Skeletal muscle tissue (tissue), 4 donors: ENCODE data around the gene TRPC1. TPM values are rescaled to one million over a fixed set of nuclear protein-coding genes. Genes with fewer than 3 reads are reported as not detected.

Experiments used
- H3K27ac ChIP-seq: one replicate; pipeline ENCODE4 v1.7.0; 2013; ENCODE audit warnings: mild to moderate bottlenecking, low read depth, low read length, inconsistent platforms
- H3K27me3 ChIP-seq, 3 donors: one replicate each; pipeline ENCODE4 v1.7.0; 2013; ENCODE audit warnings: low read length in 3 of 3; ENCODE audit not compliant: control insufficient read depth in 3 of 3, insufficient read depth in 3 of 3
- H3K36me3 ChIP-seq, 3 donors: one replicate each; pipeline ENCODE4 v1.7.0; 2013; ENCODE audit warnings: low read length in 3 of 3; ENCODE audit not compliant: control insufficient read depth in 3 of 3, insufficient read depth in 3 of 3
- H3K4me1 ChIP-seq, 3 donors: one replicate each; pipeline ENCODE4 v1.7.0; 2013; ENCODE audit warnings: low read length in 3 of 3, mild to moderate bottlenecking in 3 of 3; ENCODE audit not compliant: control insufficient read depth in 3 of 3, insufficient read depth in 3 of 3
- H3K4me3 ChIP-seq, 3 donors: one replicate each; pipeline ENCODE4 v1.7.0; 2013; ENCODE audit warnings: low read length in 3 of 3
- H3K9ac ChIP-seq, 3 donors: one replicate each; pipeline ENCODE4 v1.7.0; 2013; ENCODE audit warnings: low read length in 3 of 3, mild to moderate bottlenecking in 3 of 3, moderate library complexity in 2 of 3, low read depth in 1 of 3
- H3K9me3 ChIP-seq, 3 donors: one replicate each; pipeline ENCODE4 v1.7.0; 2013; ENCODE audit warnings: low read length in 3 of 3; ENCODE audit not compliant: control insufficient read depth in 3 of 3
- total RNA-seq: library from RNA; depleted of rRNA; stranded (reverse); fragments of >200 nt; gene quantifications from one replicate; pipeline ENCODE4 v1.2.3, GENCODE V29; 2014
- donor health status: Osteomylitis.

Gene TRPC1
- total RNA-seq, 1 donor from 2014 or later: 32.9 TPM

DNA sequence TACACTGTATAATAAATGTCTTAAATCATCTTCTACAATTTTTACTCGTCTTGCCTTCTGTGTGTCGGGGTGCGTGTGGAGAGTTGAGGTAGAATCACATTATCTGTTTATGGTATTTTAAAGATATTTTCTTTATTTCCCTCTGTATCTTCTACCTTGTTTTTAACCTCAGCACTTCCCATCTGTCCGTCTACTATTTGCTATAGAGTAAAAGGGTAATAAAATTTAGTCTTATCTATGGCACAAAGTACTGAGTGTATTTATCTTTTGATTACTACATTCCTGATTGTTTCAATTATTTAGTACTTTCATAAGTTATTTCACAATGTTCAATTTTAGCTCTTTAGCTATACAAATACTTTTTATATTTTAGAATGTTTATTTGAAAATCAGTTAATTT, 62.2 kb downstream of the TRPC1 start:
- Histone ChIP-seq H3K36me3 (peaks cover 0 to 3% (median 2%) of the 10 kb centered on the region in 3 donors), H3K4me3 (no peak overlapping the region), H3K4me1 (no peaks in the 10 kb centered on the region), H3K27me3 (no peaks in the 10 kb centered on the region), H3K27ac (no peak overlapping the region), H3K9me3 (peaks cover 0 to 2% (median 0%) of the 10 kb centered on the region in 3 donors), H3K9ac (no peak overlapping the region)

DNA sequence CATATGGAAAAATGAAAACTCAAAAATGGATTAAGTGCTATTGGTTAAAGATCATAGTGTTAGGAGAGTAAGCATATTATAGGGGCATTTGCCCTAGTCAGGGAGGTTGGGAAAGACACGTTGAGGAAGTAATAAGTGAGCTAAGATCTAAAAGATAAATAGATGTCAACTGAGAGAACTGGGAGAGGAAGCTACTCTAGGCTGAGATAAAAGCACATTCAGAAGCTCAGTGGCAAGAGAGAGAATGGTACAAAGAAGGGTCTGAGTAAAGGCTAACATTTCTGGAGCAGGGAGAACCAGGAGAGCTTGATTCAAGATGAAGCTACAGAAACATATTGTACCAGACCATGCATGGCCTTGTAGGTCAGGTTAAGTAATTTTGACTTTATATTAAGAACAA, 63.9 kb downstream of the TRPC1 start:
- peaks cover 0 to under 1% (median 0%) of the 10 kb centered on the region in 3 donors for H3K36me3 ChIP-seq
- no peak overlapping the region for H3K4me3 ChIP-seq
- H3K9me3 ChIP-seq: no peaks in the 10 kb centered on the region
- no peak overlapping the region for H3K27ac ChIP-seq
- H3K9ac ChIP-seq: no peak overlapping the region
- no peaks in the 10 kb centered on the region for H3K4me1 ChIP-seq
- H3K27me3 ChIP-seq: no peaks in the 10 kb centered on the region

DNA sequence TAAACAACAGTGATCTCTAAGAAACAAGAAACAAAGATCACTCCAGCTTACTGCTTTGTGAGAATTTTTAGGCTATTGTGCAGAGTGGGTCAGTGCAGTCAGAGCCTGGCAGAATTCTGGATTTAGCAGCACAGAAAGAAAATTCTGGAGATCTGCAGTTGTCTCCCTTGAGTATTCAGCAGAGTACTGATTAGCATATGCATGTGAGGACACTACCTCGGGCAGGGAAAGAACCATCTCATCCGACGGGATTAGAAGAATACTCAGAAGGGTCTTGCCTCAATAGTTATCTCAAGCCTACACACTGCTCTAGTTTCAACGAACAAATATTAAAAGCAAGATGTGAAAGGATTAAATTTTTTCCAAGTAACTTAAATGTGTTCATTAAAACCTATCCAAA, 70.7 kb downstream of the TRPC1 start:
- Histone ChIP-seq H3K27me3 (no peaks in the 10 kb centered on the region), H3K4me1 (no peaks in the 10 kb centered on the region), H3K36me3 (no peaks in the 10 kb centered on the region), H3K27ac (no peak overlapping the region), H3K9me3 (no peaks in the 10 kb centered on the region), H3K9ac (no peak overlapping the region), H3K4me3 (no peak overlapping the region)

DNA sequence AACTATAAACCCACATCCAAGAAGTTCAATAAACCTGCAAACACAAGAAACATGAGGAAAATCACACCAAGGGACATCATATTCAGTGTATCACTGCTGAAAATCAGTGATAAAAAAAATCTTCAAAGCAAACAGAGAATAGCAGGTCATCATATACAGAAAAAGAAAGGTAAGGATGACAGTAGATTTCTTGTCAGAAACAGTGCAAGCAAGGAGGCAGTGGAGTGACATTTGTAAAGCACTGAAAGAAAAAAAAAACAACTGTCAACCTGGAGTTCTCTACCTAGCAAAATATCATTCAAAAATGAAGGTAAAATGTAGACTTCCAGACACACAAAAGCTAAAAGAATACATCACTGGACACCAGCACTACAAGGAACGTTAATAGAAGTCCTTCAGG, 71.5 kb downstream of the TRPC1 start:
- H3K27ac ChIP-seq: no peak overlapping the region
- no peaks in the 10 kb centered on the region for H3K4me1 ChIP-seq
- H3K36me3 ChIP-seq: no peaks in the 10 kb centered on the region
- no peaks in the 10 kb centered on the region for H3K27me3 ChIP-seq
- no peak overlapping the region for H3K4me3 ChIP-seq
- no peaks in the 10 kb centered on the region for H3K9me3 ChIP-seq
- no peak overlapping the region for H3K9ac ChIP-seq

DNA sequence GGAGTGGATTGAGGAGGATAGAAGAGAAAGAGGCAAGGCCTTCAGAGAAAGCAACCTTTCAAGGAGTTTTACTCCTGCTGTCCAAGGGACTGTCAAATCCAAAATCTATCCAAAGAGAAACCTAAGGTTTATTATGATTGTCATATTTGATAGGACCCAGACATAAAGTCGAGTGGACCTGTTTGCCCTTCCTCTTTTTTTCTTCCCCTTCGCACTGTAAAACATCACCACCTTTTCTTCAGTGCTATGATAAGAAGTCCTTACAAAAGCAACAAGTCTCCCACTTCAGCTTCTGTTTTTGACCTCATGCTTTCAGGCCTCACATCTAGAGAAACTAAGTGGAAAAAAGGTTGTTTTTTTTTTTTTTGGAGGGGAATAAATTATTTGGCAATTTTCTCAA, 73.0 kb downstream of the TRPC1 start:
- Histone ChIP-seq H3K9ac (no peak overlapping the region), H3K27me3 (no peaks in the 10 kb centered on the region), H3K27ac (no peak overlapping the region), H3K36me3 (no peaks in the 10 kb centered on the region), H3K4me3 (no peak overlapping the region), H3K9me3 (no peaks in the 10 kb centered on the region), H3K4me1 (no peaks in the 10 kb centered on the region)

DNA sequence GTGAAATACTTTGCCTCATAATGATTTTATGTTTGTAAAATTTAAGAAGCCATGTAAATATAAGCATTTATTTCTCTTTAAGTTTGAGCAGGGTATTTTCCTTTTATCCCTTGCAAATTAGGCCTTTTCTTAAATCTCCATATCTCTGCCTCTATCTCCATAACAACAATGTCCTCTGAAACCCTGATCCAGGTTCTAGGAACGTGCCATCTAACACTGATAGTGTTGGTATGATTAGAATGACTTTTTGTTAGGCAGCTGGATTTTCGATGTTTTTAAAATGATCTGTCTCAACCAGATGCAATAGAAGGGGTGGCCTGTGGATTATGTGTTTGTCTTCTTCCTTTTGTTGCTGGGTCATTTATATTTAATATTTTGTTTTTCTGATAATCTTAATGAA, 77.9 kb downstream of the TRPC1 start:
- Histone ChIP-seq H3K36me3 (no peaks in the 10 kb centered on the region), H3K27me3 (no peaks in the 10 kb centered on the region), H3K27ac (no peak overlapping the region), H3K4me3 (no peak overlapping the region), H3K9ac (no peak overlapping the region), H3K4me1 (no peaks in the 10 kb centered on the region), H3K9me3 (no peaks in the 10 kb centered on the region)

DNA sequence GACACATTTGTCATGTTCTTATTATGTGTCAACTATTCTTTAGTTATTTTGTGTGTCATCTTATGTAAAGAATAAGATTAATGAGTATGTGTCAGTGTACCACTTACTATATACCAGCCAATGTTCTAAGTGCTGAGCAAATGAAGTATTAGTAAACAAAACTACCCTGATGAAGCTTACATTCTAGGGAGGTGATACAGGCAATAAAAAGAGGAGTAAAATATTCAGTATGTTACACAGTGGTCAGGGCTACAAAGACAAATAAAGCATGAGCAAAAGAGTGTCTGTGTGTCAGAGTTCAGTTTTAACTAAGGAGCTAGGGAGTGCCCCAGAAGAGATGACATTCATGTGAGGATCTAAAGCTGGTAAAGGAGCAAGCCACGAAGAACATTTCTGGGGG, 79.1 kb downstream of the TRPC1 start:
- H3K27ac ChIP-seq: no peak overlapping the region
- H3K4me1 ChIP-seq: no peaks in the 10 kb centered on the region
- no peak overlapping the region for H3K9ac ChIP-seq
- H3K9me3 ChIP-seq: no peaks in the 10 kb centered on the region
- no peak overlapping the region for H3K4me3 ChIP-seq
- no peaks in the 10 kb centered on the region for H3K27me3 ChIP-seq
- no peaks in the 10 kb centered on the region for H3K36me3 ChIP-seq

DNA sequence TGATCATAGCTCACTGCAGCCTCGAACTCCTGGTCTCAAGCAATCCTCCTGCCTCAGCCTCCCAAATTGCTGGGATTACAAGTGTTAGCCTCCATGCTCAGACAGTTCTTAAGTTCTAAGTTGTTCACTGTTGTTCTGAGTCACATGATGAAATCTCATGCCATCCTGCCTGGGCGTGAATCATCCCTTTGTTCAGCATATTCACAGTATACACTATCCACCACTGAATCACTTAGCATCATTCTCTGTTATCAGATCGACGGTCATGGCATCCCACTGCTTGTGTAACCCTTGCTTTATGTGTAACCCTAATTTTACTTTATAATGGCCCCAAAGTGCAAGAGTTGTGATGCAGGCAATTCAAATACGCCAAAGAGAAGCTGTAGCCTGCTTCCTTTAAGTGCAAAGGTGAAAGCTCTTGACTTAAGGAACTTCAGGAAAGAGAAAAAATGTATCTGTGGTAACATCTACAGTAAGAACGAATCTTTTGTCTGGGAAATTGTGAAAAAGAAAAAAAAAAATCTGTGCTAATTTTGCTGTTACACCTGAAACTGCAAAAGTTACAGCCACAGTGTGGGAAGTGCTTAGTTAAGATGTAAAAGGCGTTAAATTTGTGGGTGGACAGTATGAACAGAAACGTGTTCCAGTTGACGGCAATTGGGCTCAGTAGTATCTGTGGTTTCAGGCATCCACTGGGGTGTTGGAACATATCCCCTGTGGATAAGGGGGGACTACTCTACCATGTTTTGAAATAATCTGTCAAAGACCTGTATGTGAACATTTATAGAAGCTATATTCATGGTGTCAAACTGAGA, 84.5 kb downstream of the TRPC1 start:
- Histone ChIP-seq H3K4me1 (no peaks in the 10 kb centered on the region), H3K9me3 (no peaks in the 10 kb centered on the region), H3K36me3 (no peaks in the 10 kb centered on the region), H3K9ac (no peak overlapping the region), H3K27ac (no peak overlapping the region), H3K4me3 (no peak overlapping the region), H3K27me3 (no peaks in the 10 kb centered on the region)

DNA sequence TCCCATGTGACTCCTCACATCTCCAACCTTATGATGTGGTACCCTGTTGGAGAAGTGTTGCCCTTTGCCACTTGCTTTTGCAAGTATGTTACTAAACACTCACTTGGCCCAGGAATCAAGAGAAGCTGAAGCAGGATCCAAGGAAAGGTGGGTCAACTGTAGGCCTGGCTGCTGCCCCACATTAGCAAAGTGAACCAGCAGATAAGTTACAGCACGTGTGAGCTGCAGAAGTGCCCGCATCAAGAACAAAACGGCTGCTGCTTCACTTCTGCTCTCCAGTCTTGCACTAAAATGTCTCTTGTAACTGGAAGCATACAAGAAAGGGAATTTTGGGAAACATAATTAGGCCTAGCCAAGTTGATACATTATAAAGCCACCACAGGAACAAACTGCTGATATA, 85.4 kb downstream of the TRPC1 start:
- no peaks in the 10 kb centered on the region for H3K36me3 ChIP-seq
- no peaks in the 10 kb centered on the region for H3K9me3 ChIP-seq
- H3K9ac ChIP-seq: no peak overlapping the region
- H3K27ac ChIP-seq: no peak overlapping the region
- no peak overlapping the region for H3K4me3 ChIP-seq
- H3K27me3 ChIP-seq: no peaks in the 10 kb centered on the region
- H3K4me1 ChIP-seq: no peaks in the 10 kb centered on the region

DNA sequence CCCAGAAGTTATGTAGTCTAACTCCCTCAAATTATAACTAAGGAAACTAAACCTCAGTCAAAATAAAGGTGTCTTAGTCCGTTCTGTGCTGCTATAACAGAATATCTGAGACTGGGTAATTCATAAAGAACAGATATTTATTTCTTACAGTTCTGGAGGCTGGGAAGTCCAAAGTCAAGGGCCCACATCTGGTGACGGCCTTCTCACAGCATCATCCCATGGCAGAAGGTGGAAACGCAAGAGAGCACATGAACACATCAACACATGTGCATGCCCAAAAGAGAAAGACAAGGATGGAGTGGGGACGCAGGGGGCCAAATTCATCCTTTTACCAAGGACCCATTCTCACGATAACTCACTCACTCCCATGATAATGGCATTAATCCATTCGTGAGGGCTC, 92.0 kb downstream of the TRPC1 start:
- no peaks in the 10 kb centered on the region for H3K9me3 ChIP-seq
- no peaks in the 10 kb centered on the region for H3K36me3 ChIP-seq
- H3K27me3 ChIP-seq: no peaks in the 10 kb centered on the region
- no peak overlapping the region for H3K9ac ChIP-seq
- no peak overlapping the region for H3K27ac ChIP-seq
- H3K4me3 ChIP-seq: no peak overlapping the region
- no peaks in the 10 kb centered on the region for H3K4me1 ChIP-seq
